KG1 (cell line): ENCODE data around the gene FGGY.

Source experiments
- DNase-seq: peaks from one replicate; lab custom pipeline; 2025; lab: John Stamatoyannopoulos, UW

The FGGY gene

DNA sequence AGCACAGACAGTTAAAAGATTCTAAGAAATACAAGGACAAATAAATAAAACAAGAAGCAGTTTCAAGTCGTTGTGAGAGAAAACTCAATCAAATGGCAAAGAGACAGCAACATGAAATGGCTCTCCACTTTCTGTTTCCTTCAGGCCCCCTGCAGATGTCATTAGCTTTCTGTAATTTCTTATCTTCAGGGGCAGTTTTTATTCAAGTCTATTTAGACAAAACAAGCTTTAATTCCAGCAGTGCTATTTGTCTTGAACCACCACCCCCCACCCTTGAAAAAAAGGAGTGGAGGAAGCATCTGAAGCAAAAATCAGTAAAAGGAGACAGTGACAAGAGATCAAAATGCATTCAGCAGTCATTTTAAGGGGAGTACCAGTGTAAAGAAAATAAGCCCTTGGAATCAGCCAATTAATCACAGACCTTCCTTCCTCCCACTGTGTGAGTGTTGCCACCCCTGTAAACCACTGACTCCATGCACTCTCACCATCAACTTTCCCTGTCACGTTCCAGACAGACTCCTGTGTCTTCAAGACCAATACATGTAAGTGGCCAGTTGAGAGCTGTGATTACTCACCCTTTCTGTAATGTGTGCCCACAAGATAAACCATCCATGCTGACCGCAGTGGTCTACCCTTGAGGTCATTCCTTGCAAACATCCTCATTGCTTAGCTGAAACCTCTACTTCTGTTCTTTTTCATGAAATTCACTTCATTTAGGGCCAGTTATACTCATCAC, 381.8 kb downstream of the FGGY start:
- DNase-seq, result peak; percentile 26

DNA sequence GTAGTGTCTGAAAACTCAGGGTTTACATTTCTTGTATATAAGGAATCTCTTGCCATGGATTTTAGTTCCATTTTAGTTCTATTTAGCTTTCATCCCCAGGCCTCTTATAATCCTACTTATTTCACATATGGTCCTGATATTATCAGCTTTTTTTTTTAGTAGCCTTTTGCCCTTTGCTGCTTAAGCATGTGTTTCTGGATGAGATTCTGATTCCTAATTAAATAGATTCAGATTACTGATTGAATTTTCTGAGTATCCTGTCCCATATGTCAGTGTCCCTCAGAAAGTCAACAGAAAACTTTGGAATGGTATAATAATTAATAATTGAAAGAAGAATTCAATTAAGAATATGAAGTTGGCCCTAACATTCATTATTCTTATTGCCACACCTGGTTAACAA, 383.1 kb downstream of the FGGY start:
- no peak for DNase-seq

DNA sequence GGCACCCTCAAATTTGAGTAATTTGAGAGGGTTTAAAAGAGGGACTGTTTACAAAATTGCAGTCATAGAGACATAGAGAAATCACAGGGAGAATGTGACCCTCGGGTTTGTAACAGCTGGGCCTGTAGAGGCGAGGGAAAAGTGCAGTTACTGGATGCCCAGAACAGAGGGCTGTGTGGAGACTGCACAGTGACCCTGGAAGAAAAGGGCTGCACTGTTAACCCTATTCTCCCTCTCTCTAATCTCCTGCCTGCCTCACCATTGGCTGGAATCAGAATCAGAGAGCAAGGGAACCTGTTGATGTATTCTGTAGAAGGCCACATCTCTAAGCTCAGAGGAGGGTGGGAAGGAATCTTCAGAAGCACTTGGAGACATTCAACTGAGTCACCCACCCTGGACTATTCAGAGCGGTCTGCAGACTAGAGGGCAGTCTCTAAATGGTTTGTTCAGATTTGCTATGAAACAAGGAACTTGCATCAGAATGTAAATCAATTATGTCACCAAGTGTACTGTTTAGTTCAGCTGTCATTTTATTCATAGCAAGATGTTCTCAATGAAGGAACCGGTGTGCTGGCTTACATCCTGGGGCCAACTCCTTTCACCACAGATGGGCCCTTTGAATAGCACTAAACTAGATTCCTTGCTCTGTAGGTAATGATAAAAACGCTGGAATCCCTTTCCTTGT, 385.6 kb downstream of the FGGY start:
- no peak for DNase-seq

DNA sequence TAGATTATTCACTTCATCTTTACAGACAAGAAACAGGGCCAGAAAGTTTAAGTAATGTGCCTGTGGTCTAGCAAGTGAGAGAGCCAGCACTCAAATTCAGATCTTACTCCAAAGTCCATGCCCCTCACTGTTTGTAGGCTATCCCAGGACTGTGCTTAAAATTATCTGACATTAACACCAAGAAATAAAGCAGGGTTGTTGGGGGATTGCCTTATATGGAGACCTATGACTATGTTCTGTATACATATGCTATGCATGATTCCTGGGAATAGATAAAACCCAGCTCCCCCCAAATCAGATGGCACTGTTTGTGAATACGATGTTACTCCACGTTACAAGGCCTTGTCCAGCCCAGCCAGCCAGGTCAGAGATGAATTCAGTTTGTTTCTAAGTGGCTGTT, 386.3 kb downstream of the FGGY start:
- no peak for DNase-seq

DNA sequence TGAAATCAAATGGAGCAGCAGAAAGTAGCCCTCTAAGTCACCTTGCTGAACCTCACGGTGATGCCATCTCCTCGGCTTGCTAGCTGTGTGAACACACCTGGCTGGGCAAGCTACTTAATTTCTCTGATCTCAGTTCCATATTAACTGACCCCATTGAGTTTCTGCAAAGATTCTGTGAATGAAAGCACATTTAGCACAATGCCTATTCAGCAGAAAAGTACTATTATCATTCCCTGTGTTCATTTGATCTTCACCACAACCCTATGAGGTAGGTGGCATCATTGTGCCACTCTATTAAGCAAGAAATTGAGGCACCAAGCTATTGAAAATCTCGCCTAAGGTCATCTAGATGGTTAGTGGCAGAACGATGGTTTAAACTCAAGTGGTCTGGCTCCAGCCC, 387.8 kb downstream of the FGGY start:
- DNase-seq, result no peak

DNA sequence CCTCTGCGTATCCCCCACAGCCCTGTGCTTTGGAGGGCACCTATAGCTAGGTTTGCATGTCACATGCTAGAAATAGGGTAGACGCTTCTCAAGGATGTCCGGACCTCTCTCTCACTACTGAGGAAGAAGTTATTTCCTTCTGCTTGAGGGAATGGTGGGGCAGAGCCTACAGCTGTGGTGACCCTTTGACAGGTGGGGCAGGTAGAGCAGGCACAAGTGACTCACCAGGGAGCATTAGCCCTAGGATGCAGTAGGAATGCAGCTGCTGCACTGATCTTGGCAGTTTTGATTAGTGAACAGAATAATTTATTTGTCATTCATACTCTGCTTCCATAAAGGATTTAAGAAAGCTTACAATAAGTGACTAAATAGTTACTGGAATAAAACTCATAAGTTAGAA, 388.2 kb downstream of the FGGY start:
- no peak for DNase-seq

DNA sequence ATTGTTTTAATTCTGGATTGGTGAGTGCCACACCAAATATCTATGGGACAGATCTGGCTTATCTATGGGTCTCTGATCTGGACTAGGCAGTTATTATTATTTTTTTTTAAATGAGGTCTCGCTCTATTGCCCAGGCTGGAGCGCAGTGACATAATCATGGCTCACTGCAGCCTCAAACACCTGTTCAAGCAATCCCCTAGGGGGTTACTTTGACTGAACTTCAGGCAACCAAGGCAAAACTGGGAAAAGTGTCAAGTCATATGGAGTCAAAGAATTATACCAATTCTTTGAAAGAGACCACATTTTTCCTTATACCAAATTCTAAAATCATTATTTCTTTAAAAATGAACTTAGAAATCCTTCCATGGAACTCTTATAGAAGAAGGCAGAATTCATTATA, 388.8 kb downstream of the FGGY start:
- DNase-seq, result no peak

DNA sequence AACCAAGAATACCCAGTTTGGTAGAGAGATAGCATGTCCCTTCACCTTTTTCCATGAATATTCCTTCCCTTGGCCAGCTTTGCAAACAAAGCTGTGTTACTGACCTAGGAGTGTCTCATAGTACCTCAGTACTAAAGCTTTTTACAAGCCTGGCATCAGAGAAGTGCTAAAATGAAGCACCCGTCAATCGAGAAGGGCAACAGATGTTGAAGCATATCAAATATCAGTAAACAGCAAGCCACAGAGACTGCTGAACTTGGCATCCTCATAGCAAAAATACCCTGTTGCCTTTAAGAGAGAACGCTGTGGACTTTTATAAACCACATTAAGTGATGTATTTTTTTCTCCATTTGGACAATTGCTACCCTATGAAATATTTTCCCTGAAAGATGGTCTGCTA, 389.3 kb downstream of the FGGY start:
- DNase-seq, result no peak

DNA sequence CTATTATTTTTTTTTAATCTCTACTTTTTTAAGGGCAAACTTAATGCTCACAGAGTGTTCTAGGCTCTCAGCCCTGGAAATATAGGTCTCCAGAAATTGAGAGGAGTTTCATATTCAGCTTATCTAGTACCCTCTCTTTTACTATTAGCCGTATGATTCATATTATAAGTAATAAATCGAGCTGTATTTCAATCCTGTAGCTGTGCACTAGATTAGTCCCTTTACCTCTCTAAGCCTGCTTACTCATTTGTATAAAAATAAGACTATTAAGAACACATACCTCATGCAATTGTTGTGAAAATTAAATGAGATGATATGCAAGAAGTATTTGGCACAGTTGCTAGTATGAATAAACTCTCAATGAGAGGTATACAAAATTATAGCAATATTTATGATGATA, 389.7 kb downstream of the FGGY start:
- no peak for DNase-seq

DNA sequence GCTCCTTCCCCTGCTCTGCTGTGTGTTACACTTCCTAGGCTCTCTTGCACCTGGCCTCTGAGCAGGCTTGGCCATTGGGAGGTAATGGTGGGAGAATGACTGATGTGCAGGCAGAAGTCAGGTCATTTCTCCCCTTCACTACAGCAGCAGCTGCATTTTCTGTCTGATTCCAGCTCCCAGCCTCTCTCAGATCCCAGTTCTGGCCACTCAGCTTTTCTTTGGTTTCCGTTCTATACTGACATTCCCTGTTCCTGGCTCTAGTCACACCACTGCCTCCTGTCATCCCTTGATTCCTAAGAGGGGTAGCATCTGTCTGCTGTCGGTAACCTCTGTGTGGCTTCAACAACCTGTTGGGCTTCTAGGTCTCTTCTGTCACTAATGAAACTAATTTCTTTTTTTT, 390.2 kb downstream of the FGGY start:
- DNase-seq, result no peak

DNA sequence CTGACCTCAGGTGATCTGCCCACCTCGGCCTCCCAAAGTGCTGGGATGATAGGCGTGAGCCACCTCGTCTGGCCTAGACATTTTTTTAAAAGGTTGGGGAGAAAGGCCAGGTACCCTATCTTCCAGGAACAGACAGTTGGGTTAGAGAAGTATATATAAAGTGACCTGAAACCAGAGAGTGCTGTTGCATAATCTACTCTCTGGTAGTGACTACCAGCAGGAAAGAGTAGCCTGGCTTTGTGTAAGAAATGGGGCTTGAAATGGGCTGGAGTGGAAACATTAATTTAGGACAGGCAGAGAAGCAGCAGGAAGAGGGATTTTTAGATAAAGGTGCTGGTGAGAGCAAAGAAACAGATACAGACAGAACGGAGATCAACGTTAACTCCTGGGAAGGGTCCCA, 392.1 kb downstream of the FGGY start:
- DNase-seq, result no peak

DNA sequence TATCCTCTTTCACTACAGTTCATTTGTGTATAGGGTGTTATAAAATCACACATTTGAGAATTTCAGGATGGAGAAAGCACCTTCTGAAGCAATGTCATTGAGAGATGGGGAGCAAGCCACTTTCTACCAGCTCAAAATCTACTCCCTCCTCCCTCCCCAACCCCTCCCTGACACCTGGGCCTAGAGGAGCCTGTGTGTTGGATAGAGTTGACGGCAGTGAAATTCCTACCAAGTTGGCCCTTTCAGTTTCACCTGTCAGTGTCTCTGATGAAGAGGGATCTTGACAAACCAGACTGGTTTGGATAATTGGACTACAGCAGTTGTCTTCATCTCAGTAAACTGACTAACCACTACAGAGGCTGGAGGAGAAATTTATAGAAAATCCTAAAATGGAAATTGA, 392.8 kb downstream of the FGGY start:
- DNase-seq, result no peak

DNA sequence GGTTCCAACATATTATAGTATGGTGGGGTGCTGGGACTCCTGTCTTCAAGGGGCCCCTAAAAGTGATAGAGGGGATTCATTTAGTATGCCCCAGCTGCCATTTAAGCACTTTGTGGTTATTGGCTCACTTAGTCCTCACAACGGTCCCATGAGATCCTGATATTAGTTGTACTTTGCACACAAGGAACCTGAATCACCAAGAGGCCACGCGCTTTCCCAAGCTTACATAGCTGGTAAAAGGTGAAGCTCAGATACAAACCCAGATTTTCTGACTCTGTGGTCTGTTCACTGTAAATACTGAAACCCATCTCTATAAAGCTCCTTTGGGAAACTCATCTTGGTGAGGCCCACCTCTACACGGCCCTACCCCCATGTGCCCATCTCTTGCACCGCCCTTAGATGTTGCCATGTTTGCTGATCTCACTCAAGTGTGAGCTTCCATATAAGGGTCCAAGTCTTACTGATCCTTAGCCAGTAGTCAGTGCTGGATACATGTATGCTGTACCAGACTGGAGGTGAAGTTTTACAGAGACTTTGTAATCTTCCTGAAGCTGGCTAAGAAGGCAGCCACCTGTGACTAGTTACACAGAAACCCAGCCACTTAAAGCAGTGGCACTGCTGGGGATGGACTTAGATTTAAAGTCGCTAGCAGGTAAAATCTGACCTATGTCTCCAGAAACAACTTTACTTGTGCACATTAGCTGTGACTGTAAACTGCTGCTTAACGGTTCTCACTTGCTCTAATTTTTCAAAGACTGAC, 393.5 kb downstream of the FGGY start:
- DNase-seq, result no peak

DNA sequence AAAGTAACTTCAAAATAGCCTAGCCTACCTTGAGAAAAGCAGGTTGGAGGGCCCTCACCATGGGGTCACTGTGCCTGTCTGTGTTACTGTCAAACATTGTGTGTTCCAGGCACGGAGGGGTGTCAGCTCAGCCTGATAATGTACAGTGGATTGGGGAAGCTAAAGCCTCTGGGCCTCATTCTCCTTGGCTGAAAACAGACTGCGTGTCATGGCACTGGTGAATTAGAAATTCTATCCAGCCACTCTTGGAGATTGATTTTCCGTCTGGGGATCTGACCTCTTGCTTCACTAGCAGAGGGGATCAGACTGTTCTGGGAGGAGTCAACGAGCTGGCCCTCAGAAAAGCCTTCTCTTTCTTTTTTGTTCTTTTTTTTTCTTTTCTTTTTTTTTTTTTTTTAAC, 394.4 kb downstream of the FGGY start:
- DNase-seq, result no peak

DNA sequence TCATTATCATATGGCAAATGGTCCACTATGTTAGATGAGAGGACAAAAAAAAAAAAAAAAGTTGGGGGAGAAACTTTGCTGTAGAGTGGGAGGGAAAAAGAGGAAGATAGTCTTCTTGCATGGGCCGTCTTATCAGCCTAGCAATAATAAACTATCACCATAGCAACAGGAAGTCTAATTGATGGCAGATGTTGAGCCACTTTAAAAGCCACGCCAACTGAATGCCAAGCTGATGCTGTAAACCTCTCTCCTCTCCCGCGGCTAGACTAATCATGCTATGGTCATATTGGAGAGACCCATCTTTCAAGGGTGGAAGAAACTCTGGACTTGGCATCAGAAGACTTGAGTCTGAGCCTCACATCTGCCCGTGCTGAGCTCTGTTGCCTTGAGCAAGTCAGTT, 395.7 kb downstream of the FGGY start:
- DNase-seq, result no peak

DNA sequence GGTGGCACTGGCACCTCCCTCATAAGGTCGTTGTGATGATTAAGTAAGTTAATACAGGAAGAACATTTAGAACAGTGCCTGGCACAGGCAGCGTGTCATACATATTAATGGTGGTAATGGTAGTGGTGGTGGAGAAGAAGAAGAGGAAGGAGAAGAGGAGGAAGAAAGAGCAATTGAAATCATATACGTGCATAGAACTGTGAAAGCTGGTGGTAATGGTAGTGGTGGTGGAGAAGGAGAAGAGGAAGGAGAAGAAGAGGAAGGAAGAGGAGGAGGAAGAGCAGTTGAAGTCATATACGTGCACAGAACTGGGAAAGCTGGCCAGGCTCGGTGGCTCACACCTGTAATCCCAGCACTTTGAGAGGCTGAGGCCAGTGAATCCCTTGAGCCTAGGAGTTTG, 396.5 kb downstream of the FGGY start:
- DNase-seq, result no peak

DNA sequence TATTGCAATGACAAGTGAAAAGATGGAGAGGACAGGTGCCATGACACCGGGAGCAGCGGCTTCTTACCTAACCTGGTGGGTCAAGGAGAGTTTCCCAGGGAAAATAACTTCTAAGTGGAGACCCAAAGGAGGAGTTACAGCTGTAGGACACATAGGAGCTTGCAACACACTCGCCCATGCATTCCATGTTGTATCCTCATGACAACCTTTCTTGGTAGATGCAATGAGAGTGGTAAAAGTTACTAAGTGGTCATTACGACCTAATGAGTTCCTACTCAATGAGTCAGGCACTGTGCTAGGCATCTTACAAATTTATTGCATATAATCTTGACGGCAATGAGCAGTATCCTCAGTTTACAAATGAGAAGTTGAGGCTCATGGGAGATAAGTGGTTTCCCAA, 398.4 kb downstream of the FGGY start:
- no peak for DNase-seq

DNA sequence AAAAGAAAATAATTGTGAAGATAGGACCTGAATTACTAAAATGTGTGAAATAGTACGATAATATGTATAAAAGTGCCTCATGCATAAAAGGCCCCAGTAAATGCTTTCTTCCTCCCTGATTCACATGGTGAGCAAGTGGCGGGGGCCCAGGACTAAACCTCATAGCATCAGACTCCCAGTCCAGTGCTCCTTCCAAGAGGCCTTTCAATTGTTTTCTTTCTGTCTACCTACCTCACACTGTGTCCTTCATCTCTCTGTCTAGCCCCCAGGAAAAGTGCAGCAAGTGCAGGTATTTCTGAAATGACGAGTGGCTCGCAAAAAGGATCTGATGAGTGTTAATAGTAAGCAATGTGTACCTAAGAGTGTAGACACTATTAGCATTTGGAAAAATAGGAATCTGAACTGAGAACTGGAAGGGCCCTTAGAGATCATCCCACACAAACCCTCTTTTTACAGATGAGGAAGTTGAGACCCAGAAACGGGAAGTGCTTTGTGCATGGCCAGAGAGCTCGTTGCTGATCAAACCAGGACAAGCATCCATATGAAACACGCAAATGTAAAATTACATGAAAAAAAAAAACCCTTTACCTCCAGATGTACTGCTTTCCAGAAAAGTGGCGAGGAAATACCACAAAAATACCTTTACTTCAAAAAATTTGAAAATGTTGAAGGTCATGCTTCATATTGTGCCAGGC, 399.7 kb downstream of the FGGY start:
- DNase-seq, result peak; percentile 54

DNA sequence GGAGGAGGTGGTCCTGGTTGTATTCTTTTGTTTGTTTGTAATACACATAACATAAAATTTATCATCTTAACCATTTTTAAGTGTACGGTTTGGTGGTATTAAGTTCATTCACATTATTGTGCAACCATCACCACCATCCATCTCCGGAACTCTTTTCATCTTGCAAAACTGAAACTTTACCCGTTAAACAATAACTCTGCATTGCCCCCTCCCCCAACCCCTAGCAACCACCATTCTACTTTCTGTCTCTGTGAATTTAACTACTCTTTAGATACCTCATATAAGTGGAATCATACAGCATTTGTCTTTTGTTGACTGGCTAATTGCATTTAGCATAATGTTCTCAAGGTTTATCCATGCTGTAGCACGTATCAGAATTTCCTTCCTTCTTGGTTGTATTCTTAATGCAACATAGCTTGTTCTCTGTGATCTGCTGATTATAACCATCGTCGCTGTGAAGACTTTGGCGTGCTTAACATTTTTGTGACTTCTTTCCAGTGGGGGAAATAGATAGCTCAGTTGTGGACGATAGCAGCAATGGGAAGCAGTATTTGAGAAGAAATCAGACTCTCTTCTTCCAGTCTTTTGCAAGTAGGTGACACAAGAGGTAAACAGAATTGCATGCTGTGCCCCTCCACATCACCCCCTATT, 400.4 kb downstream of the FGGY start:
- DNase-seq, result peak; percentile 57

DNA sequence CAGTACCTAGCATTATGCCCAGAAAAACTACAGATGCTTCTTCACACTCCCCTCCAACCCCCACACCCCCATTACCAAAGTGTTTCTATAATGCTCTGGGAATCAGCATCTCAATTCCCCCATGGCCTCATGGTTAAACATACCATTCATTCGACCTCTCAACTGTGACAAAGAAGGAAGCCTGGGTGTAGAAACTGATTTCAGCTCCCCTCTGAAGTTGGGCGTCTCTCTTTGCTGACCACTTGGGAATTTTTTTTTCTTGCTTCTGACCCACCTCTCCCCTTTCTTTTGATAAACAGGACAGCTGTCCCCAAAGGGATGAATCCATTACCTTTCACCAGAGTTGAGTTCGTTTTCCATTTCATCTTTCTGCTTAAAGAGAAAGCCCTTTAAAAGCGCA, 401.5 kb downstream of the FGGY start:
- DNase-seq, result no peak

DNA sequence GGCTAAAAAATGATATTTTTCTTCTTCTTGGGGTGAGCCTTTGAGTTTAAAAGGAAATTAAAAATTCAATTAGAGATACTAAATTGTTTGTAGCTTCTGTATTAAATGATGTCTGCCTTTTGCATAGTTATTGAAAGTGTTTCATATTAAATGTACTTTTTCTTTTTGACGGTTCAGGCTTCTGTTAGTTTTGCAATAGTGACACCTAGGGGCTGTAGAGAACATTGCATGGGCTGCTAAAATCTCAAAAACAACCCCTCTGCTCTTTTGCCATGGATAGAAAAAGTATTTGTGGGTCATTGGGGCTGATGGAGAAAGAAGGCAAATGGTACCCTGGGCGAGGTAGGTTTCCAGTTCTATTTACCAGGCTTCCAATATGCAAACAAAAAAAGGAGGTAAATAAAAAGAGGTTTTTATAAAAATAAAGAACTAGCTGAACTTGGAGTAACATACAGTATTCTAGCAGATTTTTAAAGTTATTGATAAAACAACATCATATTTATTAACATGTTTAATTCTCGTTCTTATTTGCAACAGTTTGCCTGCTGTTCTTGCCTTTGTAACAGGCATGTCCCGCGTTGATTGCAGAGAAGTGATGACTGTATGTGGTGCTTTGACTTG, 402.4 kb downstream of the FGGY start:
- peak; percentile 5 for DNase-seq

DNA sequence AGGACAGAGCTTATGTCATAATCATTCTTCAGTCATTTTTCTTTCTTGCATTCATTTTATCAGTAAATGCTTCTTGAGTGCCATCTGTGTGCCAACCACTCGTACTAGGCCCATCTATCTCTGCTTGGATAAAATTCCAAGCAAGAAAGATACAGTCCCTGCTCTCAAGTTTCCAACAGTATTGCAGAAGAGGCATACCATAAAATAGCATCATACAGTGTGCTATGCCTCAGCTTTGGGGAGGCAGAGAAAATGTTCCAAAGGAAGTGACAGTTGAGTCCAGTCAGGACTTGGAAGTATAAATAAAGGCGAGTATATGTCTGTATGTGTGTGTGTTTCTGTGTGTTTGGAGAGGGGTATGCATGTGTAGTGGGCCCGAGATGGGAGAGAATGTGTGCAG, 404.5 kb downstream of the FGGY start:
- no peak for DNase-seq
